NT2/D1 (cell line): Measurements from ENCODE around the gene KANSL1.
"Not testable (repeated sequence)": the region's sequence is repeated elsewhere in the genome, so short reads cannot be mapped to it uniquely, and the experiment has no call there.

Experiments
- DNase-seq: peaks from one replicate; pipeline ENCODE4 v3.0.0-alpha.2; 2011; ENCODE audit warnings: low read depth, low spot score
- H3K27me3 ChIP-seq: 2 replicates; pipeline ENCODE4 v1.6.0; 2011; ENCODE audit warnings: mild to moderate bottlenecking; ENCODE audit not compliant: insufficient read length, insufficient read depth
- H3K36me3 ChIP-seq: 2 replicates; pipeline ENCODE4 v1.6.1; 2011; ENCODE audit warnings: mild to moderate bottlenecking, low read length, mixed read lengths; ENCODE audit not compliant: insufficient read depth, insufficient read length
- H3K4me1 ChIP-seq: 2 replicates; pipeline ENCODE4 v1.5.1; 2011; ENCODE audit not compliant: insufficient read depth, insufficient read length
- H3K4me3 ChIP-seq: 2 replicates; pipeline ENCODE4 v1.5.1; 2011; ENCODE audit warnings: low read depth; ENCODE audit not compliant: insufficient read length
- H3K9ac ChIP-seq: 2 replicates; pipeline ENCODE4 v1.6.0; 2011; ENCODE audit warnings: low read depth; ENCODE audit not compliant: insufficient read length
- H3K9me3 ChIP-seq: 2 replicates; pipeline ENCODE4 v1.5.1; 2011; ENCODE audit warnings: mild to moderate bottlenecking, low read length; ENCODE audit not compliant: insufficient read depth
- SUZ12 ChIP-seq: IDR thresholded peaks from 2 replicates; pipeline ENCODE4 v1.6.1; 2011; ENCODE audit not compliant: insufficient read length, insufficient read depth; ENCODE audit errors: extremely low read depth
- YY1 ChIP-seq: IDR thresholded peaks from 2 replicates; pipeline ENCODE4 v1.6.1; 2011; ENCODE audit not compliant: insufficient read length, insufficient read depth
- ZNF274 ChIP-seq: IDR thresholded peaks from 2 replicates; pipeline ENCODE4 v1.6.1; 2011; ENCODE audit warnings: mild to moderate bottlenecking, low read depth, low read length

KANSL1 gene

DNA sequence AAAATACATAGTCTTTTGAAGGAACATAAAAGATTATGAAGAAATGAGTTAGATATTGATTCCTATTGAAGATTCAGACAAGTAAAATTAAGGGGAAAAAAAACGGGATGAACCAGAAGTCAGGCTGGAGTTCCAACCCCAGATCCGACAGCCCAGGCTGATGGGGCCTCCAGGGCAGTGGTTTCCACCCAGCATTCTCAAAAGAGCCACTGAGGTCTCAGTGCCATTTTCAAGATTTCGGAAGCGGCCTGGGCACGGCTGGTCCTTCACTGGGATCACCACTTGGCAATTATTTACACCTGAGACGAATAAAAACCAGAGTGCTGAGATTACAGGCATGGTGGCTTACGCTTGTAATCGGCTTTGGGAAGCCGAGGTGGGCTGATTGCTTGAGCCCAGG is 184.6 kb downstream of the KANSL1 start:
- H3K36me3 ChIP-seq: no peaks in the 10 kb centered on the region
- TF ChIP-seq SUZ12: no peak
- TF ChIP-seq YY1: no peak
- TF ChIP-seq ZNF274: no peak
- DNase-seq: no peak
- H3K9ac ChIP-seq: no peak overlapping the region
- no peaks in the 10 kb centered on the region for H3K9me3 ChIP-seq
- H3K4me3 ChIP-seq: no peak overlapping the region
- H3K27me3 ChIP-seq: no peaks in the 10 kb centered on the region
- H3K4me1 ChIP-seq: peaks cover 12% of the 10 kb centered on the region

DNA sequence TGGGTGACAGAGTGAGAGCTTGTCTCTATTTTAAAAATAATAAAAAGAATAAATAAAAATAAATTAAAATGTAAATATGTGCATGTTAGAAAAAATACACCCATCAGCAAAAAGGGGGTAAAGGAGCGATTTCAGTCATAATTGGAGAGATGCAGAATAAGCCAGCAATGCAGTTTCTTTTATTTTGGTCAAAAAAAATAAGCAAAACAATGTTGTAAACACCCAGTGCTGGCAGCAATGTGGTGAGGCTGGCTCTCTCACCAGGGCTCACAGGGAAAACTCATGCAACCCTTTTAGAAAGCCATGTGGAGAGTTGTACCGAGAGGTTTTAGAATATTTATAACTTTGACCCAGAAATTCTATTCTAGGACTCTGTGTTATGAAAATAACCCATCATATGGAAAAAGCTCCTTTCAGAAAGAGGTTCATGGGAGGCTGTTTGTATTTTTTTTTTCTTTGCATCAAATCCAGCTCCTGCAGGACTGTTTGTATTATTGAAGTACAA is 185.7 kb downstream of the KANSL1 start:
- Histone ChIP-seq H3K9ac (no peak overlapping the region), H3K4me1 (peaks cover 10% of the 10 kb centered on the region), H3K36me3 (no peaks in the 10 kb centered on the region), H3K4me3 (no peak overlapping the region), H3K9me3 (no peaks in the 10 kb centered on the region), H3K27me3 (no peaks in the 10 kb centered on the region)
- TF ChIP-seq ZNF274 (no peak), YY1 (no peak), SUZ12 (no peak)
- DNase-seq: no peak

DNA sequence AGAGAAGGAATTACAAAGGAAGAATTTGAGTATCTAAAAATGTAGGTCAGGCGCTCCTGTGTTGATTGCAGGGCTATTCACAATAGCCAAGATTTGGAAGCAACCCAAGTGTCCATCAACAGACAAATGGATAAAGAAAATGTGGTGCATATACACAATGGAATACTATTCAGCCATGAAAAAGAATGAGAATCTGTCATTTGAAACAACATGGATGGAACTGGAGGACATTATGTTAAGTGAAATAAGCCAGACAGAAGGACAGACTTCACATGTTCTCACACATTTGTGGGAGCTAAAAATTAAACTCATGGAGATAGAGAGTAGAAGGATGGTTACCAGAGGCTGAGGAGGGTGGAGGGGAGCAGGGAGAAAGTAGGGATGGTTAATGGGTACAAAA is 187.1 kb downstream of the KANSL1 start:
- H3K9ac ChIP-seq, DNase-seq, H3K27me3 ChIP-seq, H3K9me3 ChIP-seq, H3K36me3 ChIP-seq, H3K4me3 ChIP-seq, H3K4me1 ChIP-seq: not testable (repeated sequence)

DNA sequence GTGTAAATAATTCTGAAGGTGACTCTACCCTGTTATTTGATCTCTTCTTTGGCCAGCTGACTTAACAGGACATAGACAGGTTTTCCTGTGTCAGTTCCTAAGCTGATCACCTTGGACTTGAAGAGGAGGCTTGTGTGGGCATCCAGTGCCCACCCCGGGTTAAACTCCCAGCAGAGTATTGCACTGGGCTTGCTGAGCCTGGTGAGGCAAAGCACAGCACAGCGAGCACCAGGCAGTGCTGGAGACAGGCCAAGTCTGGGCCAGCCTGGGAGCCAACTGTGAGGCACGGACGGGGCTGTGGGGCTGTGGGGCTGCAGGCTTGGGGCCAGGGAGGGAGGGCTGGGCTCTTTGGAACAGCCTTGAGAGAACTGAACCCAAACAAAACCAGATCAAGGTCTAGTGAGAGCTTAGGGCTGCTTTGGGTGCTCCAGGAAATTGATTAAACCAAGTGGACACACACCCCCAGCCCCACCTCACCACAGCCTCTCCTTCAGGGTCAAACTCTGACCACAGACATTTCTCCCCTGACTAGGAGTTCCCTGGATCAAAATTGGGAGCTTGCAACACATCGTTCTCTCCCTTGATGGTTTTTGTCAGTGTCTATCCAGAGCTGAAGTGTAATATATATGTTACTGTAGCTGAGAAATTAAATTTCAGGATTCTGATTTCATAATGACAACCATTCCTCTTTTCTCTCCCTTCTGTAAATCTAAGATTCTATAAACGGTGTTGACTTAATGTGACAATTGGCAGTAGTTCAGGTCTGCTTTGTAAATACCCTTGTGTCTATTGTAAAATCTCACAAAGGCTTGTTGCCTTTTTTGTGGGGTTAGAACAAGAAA is 189.1 kb downstream of the KANSL1 start:
- Histone ChIP-seq H3K4me3 (no peak overlapping the region), H3K4me1 (peaks cover 1% of the 10 kb centered on the region), H3K27me3 (no peaks in the 10 kb centered on the region), H3K9ac (no peak overlapping the region), H3K36me3 (no peaks in the 10 kb centered on the region), H3K9me3 (no peaks in the 10 kb centered on the region)
- TF ChIP-seq YY1 (no peak), ZNF274 (no peak), SUZ12 (no peak)
- DNase-seq: no peak

DNA sequence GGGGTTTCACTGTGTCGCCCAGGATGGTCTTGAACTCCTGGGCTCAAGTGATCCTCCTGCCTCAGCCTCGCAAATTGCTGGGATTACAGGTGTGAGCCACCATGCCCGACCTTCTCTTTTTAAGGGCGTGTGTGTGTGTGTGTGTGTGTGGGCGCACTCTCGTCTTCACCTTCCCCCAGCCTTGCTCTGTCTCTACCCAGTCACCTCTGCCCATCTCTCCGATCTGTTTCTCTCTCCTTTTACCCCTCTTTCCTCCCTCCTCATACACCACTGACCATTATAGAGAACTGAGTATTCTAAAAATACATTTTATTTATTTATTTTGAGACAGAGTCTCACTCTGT is 190.3 kb downstream of the KANSL1 start:
- Histone ChIP-seq H3K9me3 (no peaks in the 10 kb centered on the region), H3K4me3 (no peak overlapping the region), H3K9ac (no peak overlapping the region), H3K4me1 (peaks cover 1% of the 10 kb centered on the region), H3K36me3 (no peaks in the 10 kb centered on the region), H3K27me3 (no peaks in the 10 kb centered on the region)
- TF ChIP-seq ZNF274: no peak
- TF ChIP-seq SUZ12: no peak
- no peak for TF ChIP-seq YY1
- no peak for DNase-seq

DNA sequence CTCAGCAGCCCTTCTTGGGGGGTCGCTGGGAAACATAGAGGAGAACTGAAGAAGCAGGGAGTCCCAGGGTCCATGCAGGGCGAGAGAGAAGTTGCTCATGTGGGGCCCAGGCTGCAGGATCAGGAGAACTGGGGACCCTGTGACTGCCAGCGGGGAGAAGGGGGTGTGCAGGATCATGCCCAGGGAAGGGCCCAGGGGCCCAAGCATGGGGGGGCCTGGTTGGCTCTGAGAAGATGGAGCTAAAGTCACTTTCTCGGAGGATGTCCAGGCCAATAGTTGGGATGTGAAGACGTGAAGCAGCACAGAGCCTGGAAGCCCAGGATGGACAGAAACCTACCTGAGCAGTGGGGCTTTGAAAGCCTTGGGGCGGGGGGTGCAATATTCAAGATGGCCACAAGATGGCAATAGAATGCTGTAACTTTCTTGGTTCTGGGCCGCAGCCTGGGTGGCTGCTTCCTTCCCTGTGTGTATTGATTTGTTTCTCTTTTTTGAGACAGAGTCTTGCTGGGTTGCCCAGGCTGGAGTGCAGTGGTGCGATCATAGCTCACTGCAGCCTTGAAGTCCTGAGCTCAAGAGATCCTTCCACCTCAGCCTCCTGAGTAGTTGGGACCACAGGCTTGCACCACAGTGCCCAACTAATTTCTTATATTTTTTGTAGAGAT is 190.8 kb downstream of the KANSL1 start:
- no peaks in the 10 kb centered on the region for H3K9me3 ChIP-seq
- no peaks in the 10 kb centered on the region for H3K36me3 ChIP-seq
- peak; percentile 60 for DNase-seq
- H3K4me1 ChIP-seq: peaks cover 1% of the 10 kb centered on the region
- no peaks in the 10 kb centered on the region for H3K27me3 ChIP-seq
- TF ChIP-seq SUZ12 (no peak), ZNF274 (no peak), YY1 (no peak)
- peak overlapping the region; percentile 28 for H3K9ac ChIP-seq
- H3K4me3 ChIP-seq: no peak overlapping the region
